ENCODE measurements around the gene ANTXR1. TPM values are rescaled to one million over a fixed set of nuclear protein-coding genes. Genes with fewer than 3 reads are reported as not detected.
A peak's percentile ranks its signal among the peaks of the same experiment; 100 is the strongest.

Gene ANTXR1
- total RNA-seq, 1 experiment from 2014 or later, result 33.1 TPM

GRCh38 chr2:69087211-69087911, 74.4 kb downstream of the ANTXR1 start:
- DNase-seq (ENCODE audit: unreplicated experiment), result no peak
- no peak overlapping the region for H3K27ac Mint-ChIP-seq (ENCODE audit: low read depth, unreplicated experiment)
- H3K27me3 Mint-ChIP-seq (ENCODE audit: insufficient read depth, unreplicated experiment), result no peaks in the 10 kb centered on the region
- no TSS peak for BruUV-seq (replicated peaks)
- TF ChIP-seq, protein P1, sequence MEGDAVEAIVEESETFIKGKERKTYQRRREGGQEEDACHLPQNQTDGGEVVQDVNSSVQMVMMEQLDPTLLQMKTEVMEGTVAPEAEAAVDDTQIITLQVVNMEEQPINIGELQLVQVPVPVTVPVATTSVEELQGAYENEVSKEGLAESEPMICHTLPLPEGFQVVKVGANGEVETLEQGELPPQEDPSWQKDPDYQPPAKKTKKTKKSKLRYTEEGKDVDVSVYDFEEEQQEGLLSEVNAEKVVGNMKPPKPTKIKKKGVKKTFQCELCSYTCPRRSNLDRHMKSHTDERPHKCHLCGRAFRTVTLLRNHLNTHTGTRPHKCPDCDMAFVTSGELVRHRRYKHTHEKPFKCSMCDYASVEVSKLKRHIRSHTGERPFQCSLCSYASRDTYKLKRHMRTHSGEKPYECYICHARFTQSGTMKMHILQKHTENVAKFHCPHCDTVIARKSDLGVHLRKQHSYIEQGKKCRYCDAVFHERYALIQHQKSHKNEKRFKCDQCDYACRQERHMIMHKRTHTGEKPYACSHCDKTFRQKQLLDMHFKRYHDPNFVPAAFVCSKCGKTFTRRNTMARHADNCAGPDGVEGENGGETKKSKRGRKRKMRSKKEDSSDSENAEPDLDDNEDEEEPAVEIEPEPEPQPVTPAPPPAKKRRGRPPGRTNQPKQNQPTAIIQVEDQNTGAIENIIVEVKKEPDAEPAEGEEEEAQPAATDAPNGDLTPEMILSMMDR (IDR thresholded peaks at IDR 0.05; ENCODE audit: unreplicated experiment), result no peak
- intact Hi-C loops (cut with micrococcal nuclease), result no loop called here
- H3K36me3 Mint-ChIP-seq (ENCODE audit: insufficient read depth, unreplicated experiment), result peaks cover 27% of the 10 kb centered on the region
- POLR2A ChIA-PET, result no interaction called here
- H3K4me3 Mint-ChIP-seq (ENCODE audit: unreplicated experiment), result no peak overlapping the region
- H3K9me3 Mint-ChIP-seq (ENCODE audit: unreplicated experiment), result no peaks in the 10 kb centered on the region
- CTCF ChIA-PET, result no interaction called here
- peaks cover 12% of the 10 kb centered on the region for H3K4me1 Mint-ChIP-seq (ENCODE audit: insufficient read depth, unreplicated experiment)

DNA sequence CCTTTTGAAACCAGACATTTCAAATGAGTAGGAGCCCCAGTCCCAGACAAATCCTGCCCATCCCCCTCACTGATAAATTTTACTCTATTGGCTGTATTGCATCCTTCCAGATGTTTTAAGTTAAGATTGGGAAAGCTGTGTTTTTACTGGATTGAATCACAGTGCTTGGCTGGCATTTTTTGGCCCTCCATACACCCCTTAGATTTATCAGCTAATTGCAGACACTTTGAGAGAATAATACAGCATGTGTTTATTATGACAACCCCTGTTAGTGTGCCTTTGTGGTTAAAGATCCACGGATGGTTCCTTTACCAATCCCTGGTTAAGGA, 74.9 kb downstream of the ANTXR1 start:
- no peak overlapping the region for H3K27ac Mint-ChIP-seq (ENCODE audit: low read depth, unreplicated experiment)

DNA sequence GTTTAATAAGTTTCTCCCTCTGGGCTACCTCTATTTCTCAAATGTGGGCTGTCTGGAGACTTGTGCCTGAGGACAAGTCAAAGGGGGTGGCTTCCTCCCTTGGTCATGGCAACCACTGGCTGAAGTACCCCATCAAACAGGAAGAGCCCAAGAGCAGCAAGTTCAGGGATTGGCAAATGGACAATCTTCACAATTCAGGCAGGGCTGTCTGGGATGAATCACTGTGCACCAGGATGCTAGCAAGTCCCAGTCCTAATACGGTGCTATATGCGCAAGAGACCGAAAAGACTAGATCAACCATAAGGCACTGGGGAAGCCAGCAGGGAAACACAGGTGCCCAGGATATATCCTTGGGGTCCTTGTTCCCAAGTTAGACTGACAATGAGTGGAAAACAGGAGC, 75.5 kb downstream of the ANTXR1 start:
- ChIA-PET POLR2A (no interaction called here), CTCF (no interaction called here)
- no peaks in the 10 kb centered on the region for H3K9me3 Mint-ChIP-seq (ENCODE audit: unreplicated experiment)
- no peak for DNase-seq (ENCODE audit: unreplicated experiment)
- TF ChIP-seq, protein P1 (IDR thresholded peaks at IDR 0.05; ENCODE audit: unreplicated experiment), result no peak
- intact Hi-C loops (cut with micrococcal nuclease), result no loop called here
- no peak overlapping the region for H3K4me3 Mint-ChIP-seq (ENCODE audit: unreplicated experiment)
- H3K27ac Mint-ChIP-seq (ENCODE audit: low read depth, unreplicated experiment), result no peak overlapping the region
- H3K27me3 Mint-ChIP-seq (ENCODE audit: insufficient read depth, unreplicated experiment), result no peaks in the 10 kb centered on the region
- H3K36me3 Mint-ChIP-seq (ENCODE audit: insufficient read depth, unreplicated experiment), result peaks cover 20% of the 10 kb centered on the region
- H3K4me1 Mint-ChIP-seq (ENCODE audit: insufficient read depth, unreplicated experiment), result peaks cover 1% of the 10 kb centered on the region
- BruUV-seq (replicated peaks), result no TSS peak

More for the DNA sequence above, 74.9 kb downstream of the ANTXR1 start:
- Mint-ChIP-seq H3K27me3 (ENCODE audit: insufficient read depth, unreplicated experiment) (no peaks in the 10 kb centered on the region), H3K9me3 (ENCODE audit: unreplicated experiment) (no peaks in the 10 kb centered on the region), H3K4me3 (ENCODE audit: unreplicated experiment) (no peak overlapping the region), H3K36me3 (ENCODE audit: insufficient read depth, unreplicated experiment) (peaks cover 25% of the 10 kb centered on the region), H3K4me1 (ENCODE audit: insufficient read depth, unreplicated experiment) (peaks cover 7% of the 10 kb centered on the region)
- TF ChIP-seq, protein P1 (IDR thresholded peaks at IDR 0.05; ENCODE audit: unreplicated experiment), result no peak
- DNase-seq (ENCODE audit: unreplicated experiment), result peak; percentile 4
- BruUV-seq (replicated peaks), result no TSS peak
- intact Hi-C loops (cut with micrococcal nuclease), result no loop called here
- CTCF ChIA-PET, result no interaction called here
- POLR2A ChIA-PET, result no interaction called here

DNA sequence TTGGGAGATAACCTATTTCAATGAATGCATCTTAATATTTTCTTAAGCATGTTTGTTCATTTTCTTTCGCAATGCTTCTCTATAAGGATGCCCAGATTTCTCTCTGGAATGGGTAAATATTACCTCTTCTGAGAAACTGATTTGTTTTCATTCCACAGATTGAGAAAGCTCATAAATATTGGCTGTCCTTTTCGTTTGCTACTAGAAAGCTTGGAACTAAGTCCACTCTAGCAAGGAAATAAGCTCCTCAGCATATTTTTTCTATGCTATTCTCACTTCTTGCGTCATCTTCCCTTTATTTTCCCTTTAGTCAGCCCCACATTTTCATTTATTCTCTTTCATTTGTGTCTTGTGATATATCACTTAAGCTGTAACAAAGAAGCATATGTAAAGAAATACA, 76.3 kb downstream of the ANTXR1 start:
- Mint-ChIP-seq H3K36me3 (ENCODE audit: insufficient read depth, unreplicated experiment) (peaks cover 19% of the 10 kb centered on the region), H3K4me1 (ENCODE audit: insufficient read depth, unreplicated experiment) (no peaks in the 10 kb centered on the region), H3K27me3 (ENCODE audit: insufficient read depth, unreplicated experiment) (no peaks in the 10 kb centered on the region), H3K9me3 (ENCODE audit: unreplicated experiment) (no peaks in the 10 kb centered on the region), H3K4me3 (ENCODE audit: unreplicated experiment) (no peak overlapping the region), H3K27ac (ENCODE audit: low read depth, unreplicated experiment) (no peak overlapping the region)
- BruUV-seq (replicated peaks), result no TSS peak
- ChIA-PET POLR2A (no interaction called here), CTCF (interaction anchor here (1.0 kb wide), 1 partner anchor 146 kb away, joined by 3 read pairs; no protein-coding TSS in a partner anchor)
- peak; percentile 27 for DNase-seq (ENCODE audit: unreplicated experiment)
- intact Hi-C loops (cut with micrococcal nuclease), result no loop called here
- TF ChIP-seq, protein P1 (IDR thresholded peaks at IDR 0.05; ENCODE audit: unreplicated experiment), result no peak
